ENCODE data around the gene GKN2. TPM values are rescaled to one million over a fixed set of nuclear protein-coding genes. Genes with fewer than 3 reads are reported as not detected.

The GKN2 gene
- total and polyA plus RNA-seq, 9 of the 15 experiments (the other 6 are each of a cell fraction or from before 2014, with no cell fraction given), result not detected

GRCh38 chr2:68901561-68901960 is 51.1 kb downstream of the GKN2 start (continued):
- TF ChIP-seq, protein P1, sequence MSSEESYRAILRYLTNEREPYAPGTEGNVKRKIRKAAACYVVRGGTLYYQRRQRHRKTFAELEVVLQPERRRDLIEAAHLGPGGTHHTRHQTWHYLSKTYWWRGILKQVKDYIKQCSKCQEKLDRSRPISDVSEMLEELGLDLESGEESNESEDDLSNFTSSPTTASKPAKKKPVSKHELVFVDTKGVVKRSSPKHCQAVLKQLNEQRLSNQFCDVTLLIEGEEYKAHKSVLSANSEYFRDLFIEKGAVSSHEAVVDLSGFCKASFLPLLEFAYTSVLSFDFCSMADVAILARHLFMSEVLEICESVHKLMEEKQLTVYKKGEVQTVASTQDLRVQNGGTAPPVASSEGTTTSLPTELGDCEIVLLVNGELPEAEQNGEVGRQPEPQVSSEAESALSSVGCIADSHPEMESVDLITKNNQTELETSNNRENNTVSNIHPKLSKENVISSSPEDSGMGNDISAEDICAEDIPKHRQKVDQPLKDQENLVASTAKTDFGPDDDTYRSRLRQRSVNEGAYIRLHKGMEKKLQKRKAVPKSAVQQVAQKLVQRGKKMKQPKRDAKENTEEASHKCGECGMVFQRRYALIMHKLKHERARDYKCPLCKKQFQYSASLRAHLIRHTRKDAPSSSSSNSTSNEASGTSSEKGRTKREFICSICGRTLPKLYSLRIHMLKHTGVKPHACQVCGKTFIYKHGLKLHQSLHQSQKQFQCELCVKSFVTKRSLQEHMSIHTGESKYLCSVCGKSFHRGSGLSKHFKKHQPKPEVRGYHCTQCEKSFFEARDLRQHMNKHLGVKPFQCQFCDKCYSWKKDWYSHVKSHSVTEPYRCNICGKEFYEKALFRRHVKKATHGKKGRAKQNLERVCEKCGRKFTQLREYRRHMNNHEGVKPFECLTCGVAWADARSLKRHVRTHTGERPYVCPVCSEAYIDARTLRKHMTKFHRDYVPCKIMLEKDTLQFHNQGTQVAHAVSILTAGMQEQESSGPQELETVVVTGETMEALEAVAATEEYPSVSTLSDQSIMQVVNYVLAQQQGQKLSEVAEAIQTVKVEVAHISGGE (CRISPR knock-in tag; IDR thresholded peaks at IDR 0.05), result 0 out of 6 replicates have a peak, but pooled peaks of 1 of the 3 experiments have one; percentile 18
- TF ChIP-seq AFF4 (CRISPR knock-in tag; IDR thresholded peaks at IDR 0.05), result no peak
- TF ChIP-seq GATA2 (CRISPR knock-in tag; IDR thresholded peaks at IDR 0.05), result peak; percentile 16; the same call in 1 of the 2 replicates
- TF ChIP-seq, protein P2, sequence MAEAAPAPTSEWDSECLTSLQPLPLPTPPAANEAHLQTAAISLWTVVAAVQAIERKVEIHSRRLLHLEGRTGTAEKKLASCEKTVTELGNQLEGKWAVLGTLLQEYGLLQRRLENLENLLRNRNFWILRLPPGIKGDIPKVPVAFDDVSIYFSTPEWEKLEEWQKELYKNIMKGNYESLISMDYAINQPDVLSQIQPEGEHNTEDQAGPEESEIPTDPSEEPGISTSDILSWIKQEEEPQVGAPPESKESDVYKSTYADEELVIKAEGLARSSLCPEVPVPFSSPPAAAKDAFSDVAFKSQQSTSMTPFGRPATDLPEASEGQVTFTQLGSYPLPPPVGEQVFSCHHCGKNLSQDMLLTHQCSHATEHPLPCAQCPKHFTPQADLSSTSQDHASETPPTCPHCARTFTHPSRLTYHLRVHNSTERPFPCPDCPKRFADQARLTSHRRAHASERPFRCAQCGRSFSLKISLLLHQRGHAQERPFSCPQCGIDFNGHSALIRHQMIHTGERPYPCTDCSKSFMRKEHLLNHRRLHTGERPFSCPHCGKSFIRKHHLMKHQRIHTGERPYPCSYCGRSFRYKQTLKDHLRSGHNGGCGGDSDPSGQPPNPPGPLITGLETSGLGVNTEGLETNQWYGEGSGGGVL (CRISPR knock-in tag; IDR thresholded peaks at IDR 0.05), result no peak
- peak; percentile 94 for TF ChIP-seq TRIM28 (IDR thresholded peaks at IDR 0.05)
- TF ChIP-seq CBX3 (IDR thresholded peaks at IDR 0.05; ENCODE audit: borderline replicate concordance in 1 of 2, low read length in 2 of 2), result peak in 1 of 2 experiments; percentile 94; a peak in 2 of 3 replicates
- TF ChIP-seq JUN (IDR thresholded peaks at IDR 0.05; ENCODE audit: borderline replicate concordance, low read depth, low read length), result peak; percentile 15; the same call in 1 of the 2 replicates
- TF ChIP-seq JUN (CRISPR knock-in tag; IDR thresholded peaks at IDR 0.05; ENCODE audit: borderline replicate concordance), result no peak
- TF ChIP-seq ZNF174 (CRISPR knock-in tag; IDR thresholded peaks at IDR 0.05), result no peak
- TF ChIP-seq, protein P3, sequence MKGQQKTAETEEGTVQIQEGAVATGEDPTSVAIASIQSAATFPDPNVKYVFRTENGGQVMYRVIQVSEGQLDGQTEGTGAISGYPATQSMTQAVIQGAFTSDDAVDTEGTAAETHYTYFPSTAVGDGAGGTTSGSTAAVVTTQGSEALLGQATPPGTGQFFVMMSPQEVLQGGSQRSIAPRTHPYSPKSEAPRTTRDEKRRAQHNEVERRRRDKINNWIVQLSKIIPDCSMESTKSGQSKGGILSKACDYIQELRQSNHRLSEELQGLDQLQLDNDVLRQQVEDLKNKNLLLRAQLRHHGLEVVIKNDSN (CRISPR knock-in tag; IDR thresholded peaks at IDR 0.05), result no peak
- TF ChIP-seq ZNF780A (CRISPR knock-in tag; IDR thresholded peaks at IDR 0.05), result no peak

All from K562 (cell line).